Cortex of kidney (tissue), 1 donor: Measurements from ENCODE around the gene PAWR.

Source experiments
- DNase-seq: peaks from one replicate; lab custom pipeline; 2025; lab: John Stamatoyannopoulos, UW

The PAWR gene

GRCh38 chr12:79690638-79691510, at the start of gene PAWR:
Gene PAWR, minus strand, starts transcription at chr12:79690964. Its CDS starts 720 bp downstream, at chr12:79690244.
- DNase-seq, result no peak

- DNase-seq, result no peak
Measured at GRCh38 chr12:79737875-79738718, 47.3 kb upstream of the PAWR start.

GRCh38 chr12:79732638-79733037, 41.9 kb upstream of the PAWR start:
- DNase-seq, result no peak

GRCh38 chr12:79725987-79726386, 35.2 kb upstream of the PAWR start:
- DNase-seq, result no peak

GRCh38 chr12:79717006-79717405, 26.2 kb upstream of the PAWR start:
- DNase-seq, result no peak

GRCh38 chr12:79715308-79715707, 24.5 kb upstream of the PAWR start:
- DNase-seq, result no peak

- DNase-seq, result no peak
Measured at GRCh38 chr12:79710707-79711483, 20.1 kb upstream of the PAWR start.

- DNase-seq, result no peak
Measured at GRCh38 chr12:79707830-79708229, 17.1 kb upstream of the PAWR start.

- DNase-seq, result no peak
Measured at GRCh38 chr12:79706676-79707075, 15.9 kb upstream of the PAWR start.

- no peak for DNase-seq
Measured at GRCh38 chr12:79706156-79706555, 15.4 kb upstream of the PAWR start.

GRCh38 chr12:79698966-79699365, 8.2 kb upstream of the PAWR start:
- no peak for DNase-seq

- no peak for DNase-seq
Measured at GRCh38 chr12:79696416-79696815, 5.7 kb upstream of the PAWR start.

- no peak for DNase-seq
Measured at GRCh38 chr12:79692860-79693577, 2.3 kb upstream of the PAWR start.

- DNase-seq, result no peak
Measured at GRCh38 chr12:79691511-79692248, 916 bp upstream of the PAWR start.

GRCh38 chr12:79690142-79690637, 574 bp downstream of the PAWR start:
- DNase-seq, result no peak

GRCh38 chr12:79689477-79690141, 1.2 kb downstream of the PAWR start:
- no peak for DNase-seq

GRCh38 chr12:79689061-79689476, 1.7 kb downstream of the PAWR start:
- DNase-seq, result no peak

GRCh38 chr12:79688376-79689060, 2.2 kb downstream of the PAWR start:
- DNase-seq, result no peak

GRCh38 chr12:79687711-79688260, 3.0 kb downstream of the PAWR start:
- DNase-seq, result no peak
